Muscle of arm (tissue), 12 donors: ENCODE results near the gene STAT3. TPM values are rescaled to one million over a fixed set of nuclear protein-coding genes. Genes with fewer than 3 reads are reported as not detected.

Source experiments
- polyA plus RNA-seq, 12 donors: library from polyadenylated mRNA; unstranded; fragments of 120-200 nt; gene quantifications; one replicate each; pipeline ENCODE4 v1.2.1, GENCODE V29; 2013; ENCODE audit not compliant: insufficient read length in 12 of 12

STAT3 gene
- polyA plus RNA-seq, 12 donors: 43.5 to 608 (median 52.9) TPM

Other genes starting within 250 kb of the STAT3 start
- gene RAB5C, start 233.5 kb downstream of the STAT3 start, polyA plus RNA-seq: 100 to 1,000 TPM in 2 of 12 donors, 10 to 100 TPM in 9, not detected in 1; 47.9 to 136 (median 56.5) TPM
- gene KCNH4, start 207.3 kb downstream of the STAT3 start, polyA plus RNA-seq: under 1 TPM in 3 of 12 donors, not detected in 9; 0.05 to 0.07 (median 0.07) TPM
- gene HCRT, start 203.0 kb downstream of the STAT3 start, polyA plus RNA-seq: under 1 TPM in 2 of 12 donors, not detected in 10; 0.32 to 0.58 TPM
- 10 to 100 TPM in 5 of 12 donors, 1 to 10 TPM in 6, not detected in 1; 8.1 to 14.6 (median 10.0) TPM for gene GHDC, start 193.9 kb downstream of the STAT3 start, polyA plus RNA-seq
- gene STAT5B, start 112.1 kb downstream of the STAT3 start, polyA plus RNA-seq: 10 to 100 TPM in 11 of 12 donors, not detected in 1; 31.5 to 53.1 (median 40.9) TPM
- gene STAT5A, start 99.9 kb downstream of the STAT3 start, polyA plus RNA-seq: 10 to 100 TPM in 11 of 12 donors, not detected in 1; 11.9 to 19.6 (median 15.3) TPM
- gene CAVIN1, start 34.8 kb upstream of the STAT3 start, polyA plus RNA-seq: 100 to 1,000 TPM; 209 to 442 (median 249) TPM
- 10 to 100 TPM in 11 of 12 donors, not detected in 1; 17.3 to 85.3 (median 24.2) TPM for gene ATP6V0A1, start 70.4 kb upstream of the STAT3 start, polyA plus RNA-seq
- 10 to 100 TPM in 11 of 12 donors, not detected in 1; 15.6 to 25.8 (median 17.9) TPM for gene NAGLU, start 147.8 kb upstream of the STAT3 start, polyA plus RNA-seq
- gene HSD17B1, start 164.5 kb upstream of the STAT3 start, polyA plus RNA-seq: 1 to 10 TPM in 11 of 12 donors, not detected in 1; 1.6 to 5.2 (median 2.3) TPM
- 10 to 100 TPM in 11 of 12 donors, not detected in 1; 22.0 to 55.4 (median 26.0) TPM for gene COASY, start 173.7 kb upstream of the STAT3 start, polyA plus RNA-seq
- gene MLX, start 178.7 kb upstream of the STAT3 start, polyA plus RNA-seq: 10 to 100 TPM in 11 of 12 donors, not detected in 1; 33.2 to 42.8 (median 37.5) TPM
- gene PSMC3IP, start 189.3 kb upstream of the STAT3 start, polyA plus RNA-seq: 10 to 100 TPM in 6 of 12 donors, 1 to 10 TPM in 4, not detected in 2; 8.1 to 19.7 (median 10.6) TPM
- 10 to 100 TPM in 11 of 12 donors, not detected in 1; 26.3 to 40.9 (median 36.8) TPM for gene RETREG3, start 220.9 kb upstream of the STAT3 start, polyA plus RNA-seq
- gene TUBG1, start 221.2 kb upstream of the STAT3 start, polyA plus RNA-seq: 10 to 100 TPM in 11 of 12 donors, not detected in 1; 27.3 to 38.3 (median 33.6) TPM